ENCODE measurements around the gene SLC47A1.

GRCh38 chr17:19565817-19566575, 32.3 kb downstream of the SLC47A1 start:
- TF ChIP-seq CTCF (IDR thresholded peaks at IDR 0.05; ENCODE audit: low read depth, low read length) (no peak), MYC (IDR thresholded peaks at IDR 0.05; ENCODE audit: low read depth, low read length) (no peak), POLR2A (IDR thresholded peaks at IDR 0.05; ENCODE audit: extremely low read depth, insufficient read length) (no peak)

Measured in NB4 (cell line).